Activated gamma-delta T cell (primary cell): ENCODE results near the gene RCOR1.
"Not testable (repeated sequence)": the region's sequence is repeated elsewhere in the genome, so short reads cannot be mapped to it uniquely, and the experiment has no call there.

Source experiments
- DNase-seq: peaks from one replicate; lab custom pipeline; 2025; lab: John Stamatoyannopoulos, UW

RCOR1 gene

GRCh38 chr14:102750376-102750775 is 157.9 kb downstream of the RCOR1 start:
- no peak for DNase-seq

GRCh38 chr14:102751088-102751487 is 158.6 kb downstream of the RCOR1 start:
- DNase-seq, result no peak

GRCh38 chr14:102752239-102752847 is 159.9 kb downstream of the RCOR1 start:
- no peak for DNase-seq

GRCh38 chr14:102754370-102755262 is 162.2 kb downstream of the RCOR1 start:
- no peak for DNase-seq

GRCh38 chr14:102757646-102758045 is 165.2 kb downstream of the RCOR1 start:
- DNase-seq, result no peak

- DNase-seq, result no peak
Observed at GRCh38 chr14:102758087-102758486, 165.6 kb downstream of the RCOR1 start.

- DNase-seq, result no peak
Observed at GRCh38 chr14:102759456-102760187, 167.2 kb downstream of the RCOR1 start.

GRCh38 chr14:102760496-102761193 is 168.2 kb downstream of the RCOR1 start:
- DNase-seq, result no peak

- DNase-seq, result no peak
Observed at GRCh38 chr14:102761206-102761605, 168.8 kb downstream of the RCOR1 start.

- no peak for DNase-seq
Observed at GRCh38 chr14:102764220-102764671, 171.8 kb downstream of the RCOR1 start.

- DNase-seq, result not testable (repeated sequence)
Observed at GRCh38 chr14:102765770-102766169, 173.3 kb downstream of the RCOR1 start.

GRCh38 chr14:102768223-102769048 is 176.0 kb downstream of the RCOR1 start:
- DNase-seq, result no peak

GRCh38 chr14:102769049-102769327 is 176.5 kb downstream of the RCOR1 start:
- no peak for DNase-seq

GRCh38 chr14:102770147-102771123 is 178.0 kb downstream of the RCOR1 start:
- DNase-seq, result no peak

GRCh38 chr14:102771144-102771543 is 178.7 kb downstream of the RCOR1 start:
- DNase-seq, result no peak

GRCh38 chr14:102772781-102773570 is 180.5 kb downstream of the RCOR1 start:
- DNase-seq, result no peak

- no peak for DNase-seq
Observed at GRCh38 chr14:102774391-102775153, 182.1 kb downstream of the RCOR1 start.
